CD4-positive, CD25-positive, alpha-beta regulatory T cell (primary cell): ENCODE data around the gene NSRP1. TPM values are rescaled to one million over a fixed set of nuclear protein-coding genes. Genes with fewer than 3 reads are reported as not detected.
"Not testable (repeated sequence)": the region's sequence is repeated elsewhere in the genome, so short reads cannot be mapped to it uniquely, and the experiment has no call there.

Source experiments
- ATAC-seq, 2 donors: fragments of 150-1000 bp; cut with Tn5 transposase; one replicate each; pipeline ENCODE4 v1.10.0; 2021; ENCODE audit warnings: low read depth in 2 of 2, moderate number of reproducible peaks in 2 of 2, moderate library complexity in 1 of 2
- DNase-seq, 3 donors: peaks; one replicate each; pipeline versions ENCODE4 v3.0.0 to v3.0.0-alpha.2; 2012 to 2022; ENCODE audit warnings: mixed read lengths in 1 of 3
- H3K27ac ChIP-seq: one replicate; pipeline ENCODE4 v1.7.0; 2013; ENCODE audit warnings: mild to moderate bottlenecking, low read length; ENCODE audit not compliant: insufficient read depth, poor library complexity, severe bottlenecking
- H3K27me3 ChIP-seq: one replicate; pipeline ENCODE4 v1.7.0; 2013; ENCODE audit warnings: low read length; ENCODE audit not compliant: control insufficient read depth, insufficient read depth
- H3K36me3 ChIP-seq: one replicate; pipeline ENCODE4 v1.7.0; 2013; ENCODE audit warnings: mild to moderate bottlenecking, low read length, moderate library complexity; ENCODE audit not compliant: control insufficient read depth, insufficient read depth
- H3K4me1 ChIP-seq: 2 replicates; pipeline ENCODE4 v1.7.0; 2013; ENCODE audit warnings: mild to moderate bottlenecking, low read length; ENCODE audit not compliant: insufficient read depth, control insufficient read depth, poor library complexity, severe bottlenecking
- H3K4me3 ChIP-seq: one replicate; pipeline ENCODE4 v1.7.0; 2013; ENCODE audit warnings: low read depth, mild to moderate bottlenecking, low read length, moderate library complexity
- H3K9me3 ChIP-seq, 2 experiments: 1 replicate in 1 of 2; 2 replicates in 1 of 2; pipeline ENCODE4 v1.7.0; 2013; ENCODE audit warnings: low read length in 2 of 2, mild to moderate bottlenecking in 1 of 2, moderate library complexity in 1 of 2; ENCODE audit not compliant: control insufficient read depth in 2 of 2
- H3K27ac Mint-ChIP-seq, 3 donors: one replicate each; pipeline ENCODE4 v1.8.0; 2020 to 2022; ENCODE audit warnings: mild to moderate bottlenecking in 3 of 3, mixed read lengths in 3 of 3, moderate library complexity in 2 of 3
- H3K27me3 Mint-ChIP-seq: one replicate; pipeline ENCODE4 v1.8.0; 2022; ENCODE audit warnings: mild to moderate bottlenecking, mixed read lengths
- H3K36me3 Mint-ChIP-seq: one replicate; pipeline ENCODE4 v1.8.0; 2020; ENCODE audit warnings: mixed read lengths
- H3K4me1 Mint-ChIP-seq, 4 donors: one replicate each; pipeline ENCODE4 v1.8.0; 2020 to 2022; ENCODE audit warnings: mixed read lengths in 4 of 4, mild to moderate bottlenecking in 1 of 4
- H3K4me3 Mint-ChIP-seq, 4 donors: one replicate each; pipeline ENCODE4 v1.8.0; 2020 to 2022; ENCODE audit warnings: mild to moderate bottlenecking in 4 of 4, mixed read lengths in 4 of 4, moderate library complexity in 3 of 4
- H3K9me3 Mint-ChIP-seq, 7 donors: one replicate each; pipeline ENCODE4 v1.8.0; 2020 to 2022; ENCODE audit warnings: mixed read lengths in 7 of 7, mild to moderate bottlenecking in 3 of 7, moderate library complexity in 2 of 7
- polyA plus RNA-seq, 4 donors: library from polyadenylated mRNA; unstranded; fragments of 300-500 nt; fragmentation: Illumina TruSeq; gene quantifications; one replicate each; pipeline ENCODE4 v1.2.3, GENCODE V29; 2021
- total RNA-seq: library from RNA; stranded (reverse); gene quantifications from one replicate; pipeline ENCODE4 v1.2.3, GENCODE V29; 2022

The NSRP1 gene
- total and polyA plus RNA-seq, 5 donors from 2014 or later = 16.3 to 31.8 (median 26.4) TPM

DNA sequence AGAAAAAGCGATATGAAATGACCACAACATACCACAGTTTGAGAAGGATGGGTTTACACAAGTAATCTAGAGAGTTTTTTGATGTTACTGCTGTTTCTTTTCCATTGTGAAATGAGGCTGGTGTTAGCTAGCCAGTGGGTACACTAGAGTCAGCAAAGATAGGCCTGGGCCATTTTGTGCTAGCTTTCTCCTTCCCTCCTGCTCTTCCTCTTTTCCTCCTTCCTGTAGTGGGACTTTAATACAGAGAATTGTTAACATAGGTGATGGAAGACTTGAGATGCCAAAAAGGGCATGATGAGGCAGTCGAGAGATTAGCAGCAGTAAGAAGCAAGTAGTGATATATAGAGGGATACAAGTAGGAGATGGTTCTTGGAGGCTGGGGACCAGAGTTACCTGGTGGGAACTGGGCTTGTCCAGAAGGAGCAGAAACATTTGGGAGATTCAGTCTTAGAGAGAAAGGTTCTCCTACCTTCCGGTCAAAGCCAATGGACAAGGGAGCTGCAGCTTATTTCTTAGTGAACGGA lies 7.7 kb downstream of the NSRP1 start:
- Mint-ChIP-seq H3K27me3 (no peaks in the 10 kb centered on the region), H3K9me3 (no peaks in the 10 kb centered on the region), H3K4me3 (peak overlapping the region in 1 of 4 donors; percentile 17), H3K4me1 (peaks cover 23 to 52% (median 35%) of the 10 kb centered on the region in 4 donors), H3K36me3 (peaks cover 16% of the 10 kb centered on the region), H3K27ac (no peak overlapping the region)
- Histone ChIP-seq H3K4me3 (no peak overlapping the region), H3K4me1 (peaks cover 22% of the 10 kb centered on the region), H3K27me3 (no peaks in the 10 kb centered on the region), H3K27ac (no peak overlapping the region), H3K9me3 (no peaks in the 10 kb centered on the region), H3K36me3 (peaks cover 29% of the 10 kb centered on the region)
- DNase-seq (no peak), ATAC-seq (no peak)

DNA sequence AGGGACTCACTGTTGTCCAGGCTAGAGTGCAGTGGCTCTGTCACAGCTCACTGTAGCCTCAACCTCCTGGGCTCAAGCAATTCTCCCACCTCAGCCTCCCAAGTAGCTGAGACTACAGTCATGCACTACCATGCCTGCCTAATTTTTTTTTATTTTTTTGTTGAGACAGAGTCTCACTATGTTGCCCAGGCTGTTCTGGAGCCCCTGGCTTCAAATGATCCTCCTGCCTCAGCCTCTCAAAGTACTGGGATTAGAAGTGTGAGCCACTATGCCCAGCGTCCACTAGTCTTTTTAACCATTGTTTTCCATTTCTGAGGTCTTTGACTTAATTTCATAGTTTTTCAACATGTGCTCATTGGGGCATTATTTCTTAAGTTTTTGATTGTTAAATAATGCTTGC lies 13.5 kb downstream of the NSRP1 start:
- DNase-seq = no peak
- no peak overlapping the region for H3K27ac ChIP-seq
- ATAC-seq = no peak
- H3K36me3 ChIP-seq = peaks cover 15% of the 10 kb centered on the region
- Mint-ChIP-seq H3K36me3 (peaks cover 16% of the 10 kb centered on the region), H3K9me3 (no peaks in the 10 kb centered on the region), H3K27me3 (no peaks in the 10 kb centered on the region), H3K4me1 (peaks cover 17 to 37% (median 26%) of the 10 kb centered on the region in 4 donors), H3K4me3 (peak overlapping the region in 1 of 4 donors; percentile 80), H3K27ac (peak overlapping the region in 1 of 3 donors; percentile 5)
- no peak overlapping the region for H3K4me3 ChIP-seq
- no peaks in the 10 kb centered on the region for H3K9me3 ChIP-seq
- H3K4me1 ChIP-seq = peaks cover 4% of the 10 kb centered on the region
- H3K27me3 ChIP-seq = no peaks in the 10 kb centered on the region

DNA sequence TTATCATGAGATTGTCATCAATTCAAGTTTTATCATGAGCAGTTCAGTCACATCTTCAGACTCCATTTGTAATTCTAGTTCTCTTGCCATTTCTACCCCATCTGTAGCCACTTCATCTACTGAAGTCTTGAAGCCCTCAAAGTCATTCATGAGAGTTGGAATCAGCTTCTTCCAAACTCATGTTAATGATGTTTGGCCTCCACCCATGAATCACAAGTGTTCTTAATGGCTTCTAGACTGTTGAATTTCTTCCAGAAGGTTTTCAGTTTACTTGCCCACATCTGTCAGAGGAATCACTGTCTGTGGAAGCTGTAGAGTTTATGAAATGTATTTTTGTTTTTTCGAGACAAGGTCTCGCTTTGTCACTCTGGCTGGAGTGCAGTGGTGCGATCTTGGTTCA lies 16.0 kb downstream of the NSRP1 start:
- Histone ChIP-seq H3K27ac (no peak overlapping the region), H3K9me3 (no peaks in the 10 kb centered on the region), H3K4me3 (no peak overlapping the region), H3K4me1 (no peaks in the 10 kb centered on the region), H3K27me3 (no peaks in the 10 kb centered on the region), H3K36me3 (peaks cover 15% of the 10 kb centered on the region)
- Mint-ChIP-seq H3K27ac (no peak overlapping the region), H3K27me3 (no peaks in the 10 kb centered on the region), H3K4me3 (no peak overlapping the region), H3K9me3 (no peaks in the 10 kb centered on the region), H3K36me3 (peaks cover 22% of the 10 kb centered on the region), H3K4me1 (peaks cover 17 to 32% (median 28%) of the 10 kb centered on the region in 4 donors)
- DNase-seq (no peak), ATAC-seq (no peak)

DNA sequence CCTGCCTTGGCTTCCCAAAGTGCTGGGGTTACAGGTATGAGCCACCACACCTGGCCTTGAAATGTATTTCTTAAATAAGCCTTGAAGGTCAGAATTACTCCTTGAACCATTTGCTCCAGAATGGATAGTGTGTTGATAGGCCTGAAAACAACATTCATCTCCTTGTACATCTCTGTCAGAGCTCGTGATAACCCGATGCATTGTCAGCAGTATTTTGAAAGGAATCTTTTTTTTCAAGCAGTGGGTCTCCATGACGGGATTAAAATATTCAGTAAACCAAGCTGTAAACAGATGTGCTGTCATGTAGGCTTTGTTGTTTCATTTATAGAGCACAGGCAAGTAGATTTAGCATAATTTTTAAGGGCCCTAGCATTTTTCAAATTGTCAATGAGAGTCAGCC lies 16.6 kb downstream of the NSRP1 start:
- Histone ChIP-seq H3K9me3 (no peaks in the 10 kb centered on the region), H3K4me3 (no peak overlapping the region), H3K4me1 (no peaks in the 10 kb centered on the region), H3K27me3 (no peaks in the 10 kb centered on the region), H3K36me3 (peaks cover 11% of the 10 kb centered on the region), H3K27ac (no peak overlapping the region)
- Mint-ChIP-seq H3K4me3 (no peak overlapping the region), H3K4me1 (peaks cover 23 to 37% (median 30%) of the 10 kb centered on the region in 4 donors), H3K27me3 (no peaks in the 10 kb centered on the region), H3K36me3 (peaks cover 22% of the 10 kb centered on the region), H3K27ac (peak overlapping the region in 1 of 3 donors; percentile 31), H3K9me3 (no peaks in the 10 kb centered on the region)
- DNase-seq (no peak), ATAC-seq (no peak)

DNA sequence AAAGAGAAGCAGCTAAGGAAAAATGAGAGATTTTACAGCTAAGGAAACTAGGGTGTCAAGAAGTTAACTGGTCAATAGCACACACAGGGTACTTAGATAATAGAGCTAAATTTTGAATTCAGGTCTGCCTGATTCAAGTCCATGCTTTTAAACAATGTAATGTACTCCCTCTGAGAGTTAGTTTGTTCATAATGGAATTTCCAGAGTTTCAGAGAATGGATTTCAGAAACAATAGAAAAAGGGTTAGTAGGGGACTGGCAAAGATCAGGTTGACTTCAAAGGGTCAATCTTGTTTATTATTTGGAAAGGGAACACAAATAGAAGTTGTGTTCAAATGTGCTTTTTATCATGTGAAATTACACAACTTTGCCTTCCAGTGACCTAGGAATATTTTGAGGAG lies 17.9 kb downstream of the NSRP1 start:
- Mint-ChIP-seq H3K4me1 (peaks cover 26 to 45% (median 33%) of the 10 kb centered on the region in 4 donors), H3K36me3 (peaks cover 26% of the 10 kb centered on the region), H3K27me3 (no peaks in the 10 kb centered on the region), H3K9me3 (no peaks in the 10 kb centered on the region), H3K27ac (peak overlapping the region in 1 of 3 donors; percentile 11), H3K4me3 (no peak overlapping the region)
- H3K4me1 ChIP-seq = no peaks in the 10 kb centered on the region
- DNase-seq (no peak), ATAC-seq (no peak)
- H3K27me3 ChIP-seq = no peaks in the 10 kb centered on the region
- H3K4me3 ChIP-seq = no peak overlapping the region
- H3K27ac ChIP-seq = no peak overlapping the region
- peaks cover 4% of the 10 kb centered on the region for H3K36me3 ChIP-seq
- no peaks in the 10 kb centered on the region for H3K9me3 ChIP-seq

DNA sequence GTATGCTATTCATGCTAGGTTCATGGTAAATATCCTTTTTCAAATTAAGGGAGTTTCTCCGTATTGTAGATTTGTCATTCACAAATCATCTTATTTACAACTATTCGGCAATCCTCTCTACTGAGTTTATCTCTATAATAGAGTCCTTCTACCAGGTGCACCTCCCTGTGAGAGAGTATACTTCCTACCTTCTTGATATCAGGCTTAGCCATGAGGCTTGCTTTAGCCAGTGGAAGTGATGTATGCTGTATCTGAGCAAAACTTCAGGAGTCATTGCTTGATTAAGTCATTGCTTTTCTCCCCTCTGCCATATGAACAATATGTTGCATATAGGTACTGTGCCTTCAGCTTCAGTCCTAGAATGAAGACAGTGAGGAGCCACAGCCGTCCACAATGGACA lies 20.5 kb downstream of the NSRP1 start:
- Mint-ChIP-seq H3K27me3 (no peaks in the 10 kb centered on the region), H3K4me1 (peaks cover 19 to 38% (median 29%) of the 10 kb centered on the region in 4 donors), H3K4me3 (no peak overlapping the region), H3K9me3 (no peaks in the 10 kb centered on the region), H3K27ac (no peak overlapping the region), H3K36me3 (peaks cover 26% of the 10 kb centered on the region)
- Histone ChIP-seq H3K9me3 (no peaks in the 10 kb centered on the region), H3K4me3 (no peak overlapping the region), H3K27me3 (no peaks in the 10 kb centered on the region), H3K4me1 (no peaks in the 10 kb centered on the region), H3K27ac (no peak overlapping the region), H3K36me3 (peaks cover 4% of the 10 kb centered on the region)
- no peak for DNase-seq
- no peak for ATAC-seq

DNA sequence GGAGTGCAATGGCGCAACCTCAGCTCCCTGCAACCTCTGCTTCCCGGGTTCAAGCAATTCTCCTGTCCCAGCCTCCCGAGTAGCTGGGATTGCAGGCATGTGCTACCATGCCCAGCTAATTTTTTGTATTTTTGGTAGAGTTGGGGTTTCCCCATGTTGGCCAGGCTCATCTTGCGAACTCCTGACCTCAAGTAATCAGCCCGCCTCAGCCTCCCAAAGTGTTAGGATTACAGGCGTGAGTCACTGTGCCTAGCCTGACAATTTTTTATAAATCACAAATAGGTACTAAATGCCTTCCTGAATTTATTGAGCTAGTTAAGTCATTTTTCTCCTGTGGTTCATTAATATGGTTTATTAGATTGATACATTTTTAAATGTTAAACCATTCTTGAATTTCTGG lies 31.2 kb downstream of the NSRP1 start:
- not testable (repeated sequence) for H3K4me3 Mint-ChIP-seq, H3K36me3 Mint-ChIP-seq, H3K4me3 ChIP-seq, H3K36me3 ChIP-seq, H3K9me3 ChIP-seq, H3K27me3 ChIP-seq, H3K9me3 Mint-ChIP-seq, H3K27ac ChIP-seq, H3K27me3 Mint-ChIP-seq, H3K4me1 ChIP-seq, DNase-seq, ATAC-seq
- Mint-ChIP-seq H3K4me1 (peaks cover 22 to 40% (median 28%) of the 10 kb centered on the region in 4 donors), H3K27ac (peak overlapping the region in 2 of 3 donors; percentile 9 to 27)

DNA sequence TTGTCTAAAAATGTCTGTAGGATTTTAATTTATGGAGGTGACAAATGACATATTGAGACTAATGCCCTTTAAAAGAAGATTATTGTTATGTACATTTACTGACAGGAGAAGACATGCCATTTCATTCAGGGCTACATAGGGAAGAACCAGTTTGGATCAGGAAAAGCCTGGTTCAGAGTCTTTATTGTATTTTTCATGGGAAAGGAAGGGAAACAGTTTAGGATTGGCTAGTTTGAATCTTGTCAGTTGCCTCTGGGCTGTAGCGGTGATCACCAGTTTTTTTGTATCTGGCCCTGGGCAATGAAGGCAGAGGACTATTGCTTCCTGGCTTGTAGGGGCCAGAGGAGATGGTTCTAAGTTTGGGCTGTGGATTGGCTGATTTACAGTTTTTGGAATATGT lies 31.8 kb downstream of the NSRP1 start:
- Mint-ChIP-seq H3K4me3 (no peak overlapping the region), H3K27ac (peak overlapping the region; percentile 9 to 27 (median 26)), H3K36me3 (peaks cover 8% of the 10 kb centered on the region), H3K9me3 (no peaks in the 10 kb centered on the region), H3K4me1 (peaks cover 21 to 36% (median 26%) of the 10 kb centered on the region in 4 donors), H3K27me3 (no peaks in the 10 kb centered on the region)
- no peaks in the 10 kb centered on the region for H3K27me3 ChIP-seq
- DNase-seq = no peak
- H3K36me3 ChIP-seq = no peaks in the 10 kb centered on the region
- peaks cover 3% of the 10 kb centered on the region for H3K4me1 ChIP-seq
- no peaks in the 10 kb centered on the region for H3K9me3 ChIP-seq
- H3K4me3 ChIP-seq = no peak overlapping the region
- ATAC-seq = no peak
- no peak overlapping the region for H3K27ac ChIP-seq
